Common myeloid progenitor, CD34-positive (primary cell): Measurements from ENCODE around the gene ST6GALNAC1.
A peak's percentile ranks its signal among the peaks of the same experiment; 100 is the strongest.

Experiments used
- CTCF ChIA-PET: fragments of 350-600 bp; sonication (Branson Sonifier 250); formaldehyde crosslinking; loops from one replicate; lab custom pipeline; 2021; ENCODE audit warnings: antibody characterized with exemption; lab: Charles Lee
- POLR2A ChIA-PET: fragments of 350-600 bp; sonication (Branson Sonifier 250); formaldehyde crosslinking; loops from one replicate; lab custom pipeline; 2021; ENCODE audit warnings: antibody characterized with exemption; lab: Charles Lee
- DNase-seq, 3 donors: peaks; one replicate each; pipeline versions ENCODE4 v3.0.0 to v3.0.0-alpha.2; 2013
- H3K27ac ChIP-seq, 2 experiments: 1 replicate in 1 of 2; 2 replicates in 1 of 2; pipeline ENCODE4 v1.7.0; 2013; ENCODE audit warnings: inconsistent platforms in 2 of 2, low read length in 2 of 2, mild to moderate bottlenecking in 2 of 2, low read depth in 1 of 2, moderate library complexity in 1 of 2; ENCODE audit not compliant: severe bottlenecking in 2 of 2, insufficient read depth in 1 of 2, poor library complexity in 1 of 2
- H3K27me3 ChIP-seq, 5 experiments: replicated peaks in 2 of 5; 1 replicate in 3 of 5; 2 replicates in 2 of 5; pipeline versions ENCODE4 v1.6.1 to v1.7.0; 2013; ENCODE audit warnings: low read length in 4 of 5, mild to moderate bottlenecking in 2 of 5, moderate library complexity in 2 of 5, inconsistent platforms in 1 of 5; ENCODE audit not compliant: insufficient read depth in 5 of 5, control insufficient read depth in 4 of 5
- H3K36me3 ChIP-seq, 4 experiments: 1 replicate in 2 of 4; 2 replicates in 2 of 4; pipeline versions ENCODE4 v1.6.1 to v1.7.0; 2013; ENCODE audit warnings: low read length in 3 of 4, control low read depth in 1 of 4, mild to moderate bottlenecking in 1 of 4; ENCODE audit not compliant: control insufficient read depth in 4 of 4, insufficient read depth in 4 of 4
- H3K4me1 ChIP-seq, 4 experiments: 1 replicate in 3 of 4; 2 replicates in 1 of 4; pipeline versions ENCODE4 v1.6.1 to v1.7.1; 2013; ENCODE audit warnings: low read length in 3 of 4, mild to moderate bottlenecking in 3 of 4, control low read depth in 1 of 4, inconsistent platforms in 1 of 4, moderate library complexity in 1 of 4; ENCODE audit not compliant: control insufficient read depth in 4 of 4, insufficient read depth in 4 of 4; ENCODE audit errors: control extremely low read depth in 1 of 4
- H3K4me3 ChIP-seq, 7 experiments: 1 replicate in 4 of 7; 2 replicates in 3 of 7; pipeline versions ENCODE4 v1.5.1 to v1.7.0; 2013; ENCODE audit warnings: mild to moderate bottlenecking in 7 of 7, low read length in 6 of 7, moderate library complexity in 6 of 7, inconsistent platforms in 2 of 7, low read depth in 2 of 7, control low read depth in 1 of 7; ENCODE audit not compliant: insufficient read depth in 4 of 7, control insufficient read depth in 1 of 7; ENCODE audit errors: extremely low read depth in 1 of 7
- H3K9me3 ChIP-seq, 5 experiments: 1 replicate in 4 of 5; 2 replicates in 1 of 5; pipeline versions ENCODE4 v1.6.1 to v1.7.1; 2013; ENCODE audit warnings: low read length in 4 of 5, mild to moderate bottlenecking in 2 of 5, inconsistent platforms in 1 of 5, low read depth in 1 of 5, moderate library complexity in 1 of 5; ENCODE audit not compliant: control insufficient read depth in 4 of 5, insufficient read depth in 2 of 5; ENCODE audit errors: control extremely low read depth in 1 of 5
- WGBS: methylation state at CpG from one replicate; pipeline ENCODE4 v1.1.5; 2013; ENCODE audit not compliant: insufficient coverage; 5-methylcytosine and 5-hydroxymethylcytosine counted together

The ST6GALNAC1 gene

GRCh38 chr17:76630151-76630550 lies 13.4 kb downstream of the ST6GALNAC1 start:
- Histone ChIP-seq H3K27me3 (peaks cover 0 to 2% (median 0%) of the 10 kb centered on the region in 5 experiments), H3K36me3 (no peaks in the 10 kb centered on the region), H3K9me3 (no peaks in the 10 kb centered on the region), H3K4me3 (no peak overlapping the region), H3K27ac (no peak overlapping the region), H3K4me1 (no peaks in the 10 kb centered on the region)
- DNase-seq = no peak
- CTCF ChIA-PET = interaction anchor here (0.7 to 1.0 kb wide), 3 partner anchors 13 to 107 kb away, joined by 3 to 4 read pairs (median 3); no protein-coding TSS in a partner anchor
- POLR2A ChIA-PET = no interaction called here
- 94% methylated on average over 6 of the region's 6 CpGs for WGBS

GRCh38 chr17:76627510-76627909 lies 16.0 kb downstream of the ST6GALNAC1 start:
- ChIA-PET CTCF (interaction anchor here (0.7 to 1.2 kb wide), 2 partner anchors 10 to 13 kb away, joined by 3 to 4 read pairs; no protein-coding TSS in a partner anchor), POLR2A (no interaction called here)
- no peak for DNase-seq
- Histone ChIP-seq H3K4me1 (peaks cover 0 to 6% (median 0%) of the 10 kb centered on the region in 4 experiments), H3K9me3 (no peaks in the 10 kb centered on the region), H3K4me3 (no peak overlapping the region), H3K36me3 (no peaks in the 10 kb centered on the region), H3K27ac (no peak overlapping the region), H3K27me3 (peaks cover 0 to 2% (median 0%) of the 10 kb centered on the region in 5 experiments)
- WGBS = 98% methylated on average over 6 of the region's 13 CpGs

GRCh38 chr17:76626442-76626841 lies 17.1 kb downstream of the ST6GALNAC1 start:
- POLR2A ChIA-PET = no interaction called here
- DNase-seq = no peak
- Histone ChIP-seq H3K4me1 (peaks cover 0 to 6% (median 0%) of the 10 kb centered on the region in 4 experiments), H3K36me3 (no peaks in the 10 kb centered on the region), H3K4me3 (no peak overlapping the region), H3K27ac (no peak overlapping the region), H3K9me3 (no peaks in the 10 kb centered on the region), H3K27me3 (peaks cover 0 to 2% (median 0%) of the 10 kb centered on the region in 5 experiments)
- CTCF ChIA-PET = interaction anchor here (1.2 to 6.9 kb wide), 3 partner anchors 14 to 104 kb away, joined by 4 to 59 read pairs (median 49); no protein-coding TSS in a partner anchor
- WGBS = 78% methylated on average over 10 of the region's 11 CpGs

- POLR2A ChIA-PET = interaction anchor here (0.5 kb wide), 1 partner anchor 26 kb away, joined by 7 read pairs; no protein-coding TSS in a partner anchor
- H3K4me1 ChIP-seq = peaks cover 0 to 6% (median 0%) of the 10 kb centered on the region in 4 experiments
- DNase-seq = no peak
- peaks cover 0 to 2% (median 0%) of the 10 kb centered on the region in 5 experiments for H3K27me3 ChIP-seq
- CTCF ChIA-PET = interaction anchor here (1.5 to 6.9 kb wide), 7 partner anchors 11 to 118 kb away, joined by 6 to 59 read pairs (median 11); no protein-coding TSS in a partner anchor
- 100% methylated on average over 2 of the region's 6 CpGs for WGBS
- H3K4me3 ChIP-seq = no peak overlapping the region
- H3K9me3 ChIP-seq = no peaks in the 10 kb centered on the region
- H3K27ac ChIP-seq = no peak overlapping the region
- no peaks in the 10 kb centered on the region for H3K36me3 ChIP-seq
Observed at GRCh38 chr17:76625496-76625895, 18.1 kb downstream of the ST6GALNAC1 start.

GRCh38 chr17:76623271-76624146 lies 20.0 kb downstream of the ST6GALNAC1 start:
- peaks cover 0 to 6% (median 0%) of the 10 kb centered on the region in 4 experiments for H3K4me1 ChIP-seq
- ChIA-PET POLR2A (interaction anchor here (0.9 to 1.5 kb wide), 3 partner anchors 11 to 73 kb away, joined by 3 to 5 read pairs (median 3); no protein-coding TSS in a partner anchor), CTCF (interaction anchor here (0.5 to 6.9 kb wide), 34 partner anchors 9 to 293 kb away, joined by 3 to 59 read pairs (median 4); no protein-coding TSS in a partner anchor)
- peak; percentile 63 to 78 (median 77) for DNase-seq
- no peaks in the 10 kb centered on the region for H3K9me3 ChIP-seq
- H3K27me3 ChIP-seq = peaks cover 0 to 2% (median 0%) of the 10 kb centered on the region in 5 experiments
- WGBS = 100% methylated on average over 1 of the region's 18 CpGs
- H3K36me3 ChIP-seq = no peaks in the 10 kb centered on the region
- peak overlapping the region in 1 of 7 experiments; percentile 16 for H3K4me3 ChIP-seq
- H3K27ac ChIP-seq = no peak overlapping the region

- Histone ChIP-seq H3K36me3 (no peaks in the 10 kb centered on the region), H3K27ac (no peak overlapping the region), H3K4me3 (no peak overlapping the region), H3K27me3 (no peaks in the 10 kb centered on the region), H3K4me1 (peaks cover 0 to 12% (median 4%) of the 10 kb centered on the region in 4 experiments), H3K9me3 (no peaks in the 10 kb centered on the region)
- 100% methylated on average over 2 of the region's 2 CpGs for WGBS
- CTCF ChIA-PET = interaction anchor here (1.0 to 1.5 kb wide), 3 partner anchors 9 to 58 kb away, joined by 3 to 4 read pairs (median 4); no protein-coding TSS in a partner anchor
- POLR2A ChIA-PET = no interaction called here
- DNase-seq = no peak
Observed at GRCh38 chr17:76617838-76618237, 25.7 kb downstream of the ST6GALNAC1 start.
